Urothelium cell line (cell line): ENCODE data around the gene CELSR1.

Experiments used
- DNase-seq: peaks from one replicate; pipeline ENCODE4 v3.0.0; 2011; ENCODE audit warnings: low spot score, mixed read lengths
- FAIRE-seq: peaks from 2 replicates; lab custom pipeline; 2011; peaks lifted over from hg19 to GRCh38; lab: Jason Lieb, UNC

CELSR1 gene

GRCh38 chr22:46535876-46536536 lies 1.4 kb downstream of the CELSR1 start:
- FAIRE-seq: no peak
- DNase-seq: no peak

GRCh38 chr22:46534901-46535630 lies 2.4 kb downstream of the CELSR1 start:
- FAIRE-seq (peak; percentile 13), DNase-seq (no peak)

GRCh38 chr22:46534177-46534776 lies 3.1 kb downstream of the CELSR1 start:
- DNase-seq: no peak
- FAIRE-seq: no peak

GRCh38 chr22:46533070-46533833 lies 4.2 kb downstream of the CELSR1 start:
- FAIRE-seq (peak; percentile 44), DNase-seq (no peak)

- DNase-seq (no peak), FAIRE-seq (no peak)
These were observed 5.0 kb downstream of the CELSR1 start for GRCh38 chr22:46532416-46532815.

GRCh38 chr22:46531581-46532175 lies 5.7 kb downstream of the CELSR1 start:
- FAIRE-seq: no peak
- DNase-seq: no peak

GRCh38 chr22:46528121-46528610 lies 9.3 kb downstream of the CELSR1 start:
- FAIRE-seq: peak; percentile 77
- peak; percentile 92 for DNase-seq

- FAIRE-seq (no peak), DNase-seq (no peak)
These were observed 11.1 kb downstream of the CELSR1 start for GRCh38 chr22:46526244-46526839.

- DNase-seq (no peak), FAIRE-seq (no peak)
These were observed 11.8 kb downstream of the CELSR1 start for GRCh38 chr22:46525389-46526243.

GRCh38 chr22:46524203-46524740 lies 13.1 kb downstream of the CELSR1 start:
- peak; percentile 13 for FAIRE-seq
- DNase-seq: no peak

GRCh38 chr22:46522797-46523196 lies 14.6 kb downstream of the CELSR1 start:
- no peak for FAIRE-seq

GRCh38 chr22:46521994-46522393 lies 15.4 kb downstream of the CELSR1 start:
- DNase-seq (no peak), FAIRE-seq (no peak)

More at GRCh38 chr22:46522797-46523196, 14.6 kb downstream of the CELSR1 start:
- no peak for DNase-seq

GRCh38 chr22:46520880-46521279 lies 16.5 kb downstream of the CELSR1 start:
- FAIRE-seq: no peak

GRCh38 chr22:46519377-46519776 lies 18.0 kb downstream of the CELSR1 start:
- no peak for DNase-seq
- no peak for FAIRE-seq

More at GRCh38 chr22:46520880-46521279, 16.5 kb downstream of the CELSR1 start:
- no peak for DNase-seq

- no peak for FAIRE-seq
- no peak for DNase-seq
These were observed 18.7 kb downstream of the CELSR1 start for GRCh38 chr22:46518542-46519325.

GRCh38 chr22:46518038-46518437 lies 19.4 kb downstream of the CELSR1 start:
- FAIRE-seq (no peak), DNase-seq (no peak)

- DNase-seq: no peak
- no peak for FAIRE-seq
These were observed 20.1 kb downstream of the CELSR1 start for GRCh38 chr22:46517255-46517761.

- no peak for FAIRE-seq
- no peak for DNase-seq
These were observed 20.8 kb downstream of the CELSR1 start for GRCh38 chr22:46516638-46517037.
